ENCODE measurements around the gene FBXL12.
"Not testable (repeated sequence)": the region's sequence is repeated elsewhere in the genome, so short reads cannot be mapped to it uniquely, and the experiment has no call there.

The FBXL12 gene

GRCh38 chr19:9827289-9828238 is 8.7 kb upstream of the FBXL12 start, which contains the start of gene UBL5:
Gene UBL5, plus strand, starts transcription at chr19:9827918. Its CDS starts 420 bp downstream, at chr19:9828338.
- peak; percentile 55 for FAIRE-seq

GRCh38 chr19:9823816-9824215 is 4.9 kb upstream of the FBXL12 start:
- DNase-seq (ENCODE audit: insufficient read length, low spot score) (no peak), FAIRE-seq (no peak)
- TF ChIP-seq POLR2A (IDR thresholded peaks at IDR 0.05; ENCODE audit: low read depth, low read length), result no peak

More at GRCh38 chr19:9827289-9828238, 8.7 kb upstream of the FBXL12 start, which contains the start of gene UBL5:
- DNase-seq (ENCODE audit: insufficient read length, low spot score), result peak; percentile 86
- TF ChIP-seq POLR2A (IDR thresholded peaks at IDR 0.05; ENCODE audit: low read depth, low read length), result peak; percentile 77

- not testable (repeated sequence) for FAIRE-seq; DNase-seq (ENCODE audit: insufficient read length, low spot score)
Measured at GRCh38 chr19:9820034-9820433, 1.2 kb upstream of the FBXL12 start.

- DNase-seq (ENCODE audit: insufficient read length, low spot score) (peak; percentile 95), FAIRE-seq (peak; percentile 93)
- TF ChIP-seq POLR2A (IDR thresholded peaks at IDR 0.05; ENCODE audit: low read depth, low read length), result no peak
Measured at GRCh38 chr19:9819596-9819909, 674 bp upstream of the FBXL12 start.

GRCh38 chr19:9818175-9818733 is 625 bp downstream of the FBXL12 start:
- TF ChIP-seq POLR2A (IDR thresholded peaks at IDR 0.05; ENCODE audit: low read depth, low read length), result no peak
- no peak for FAIRE-seq
- no peak for DNase-seq (ENCODE audit: insufficient read length, low spot score)

- TF ChIP-seq POLR2A (IDR thresholded peaks at IDR 0.05; ENCODE audit: low read depth, low read length), result no peak; the same call in 1 of the 2 replicates
- DNase-seq (ENCODE audit: insufficient read length, low spot score), result no peak
- no peak for FAIRE-seq
Measured at GRCh38 chr19:9811139-9811538, 7.7 kb downstream of the FBXL12 start.

- FAIRE-seq, result no peak
- TF ChIP-seq POLR2A (IDR thresholded peaks at IDR 0.05; ENCODE audit: low read depth, low read length), result no peak
- no peak for DNase-seq (ENCODE audit: insufficient read length, low spot score)
Measured at GRCh38 chr19:9808855-9809824, 9.7 kb downstream of the FBXL12 start.

GRCh38 chr19:9806803-9807202 is 12.1 kb downstream of the FBXL12 start:
- DNase-seq (ENCODE audit: insufficient read length, low spot score), result no peak
- no peak for TF ChIP-seq POLR2A (IDR thresholded peaks at IDR 0.05; ENCODE audit: low read depth, low read length)
- FAIRE-seq, result no peak

- TF ChIP-seq POLR2A (IDR thresholded peaks at IDR 0.05; ENCODE audit: low read depth, low read length), result no peak
- FAIRE-seq (no peak), DNase-seq (ENCODE audit: insufficient read length, low spot score) (no peak)
Measured at GRCh38 chr19:9801976-9802375, 16.9 kb downstream of the FBXL12 start.

- DNase-seq (ENCODE audit: insufficient read length, low spot score) (no peak), FAIRE-seq (no peak)
- TF ChIP-seq POLR2A (IDR thresholded peaks at IDR 0.05; ENCODE audit: low read depth, low read length), result no peak
Measured at GRCh38 chr19:9799162-9799561, 19.7 kb downstream of the FBXL12 start.

- FAIRE-seq (no peak), DNase-seq (ENCODE audit: insufficient read length, low spot score) (no peak)
- no peak for TF ChIP-seq POLR2A (IDR thresholded peaks at IDR 0.05; ENCODE audit: low read depth, low read length)
Measured at GRCh38 chr19:9797871-9798270, 21.0 kb downstream of the FBXL12 start.

- FAIRE-seq, result peak; percentile 86
- no peak for TF ChIP-seq POLR2A (IDR thresholded peaks at IDR 0.05; ENCODE audit: low read depth, low read length)
- DNase-seq (ENCODE audit: insufficient read length, low spot score), result peak; percentile 68
Measured at GRCh38 chr19:9796113-9796773, 22.6 kb downstream of the FBXL12 start.

GRCh38 chr19:9793071-9793591 is 25.7 kb downstream of the FBXL12 start:
- FAIRE-seq (no peak), DNase-seq (ENCODE audit: insufficient read length, low spot score) (no peak)
- no peak for TF ChIP-seq POLR2A (IDR thresholded peaks at IDR 0.05; ENCODE audit: low read depth, low read length)

All from H54 (cell line).